Heart right ventricle (tissue), 16 donors: ENCODE measurements around the gene TLDC2. TPM values are rescaled to one million over a fixed set of nuclear protein-coding genes. Genes with fewer than 3 reads are reported as not detected.

ENCODE experiments used
- ATAC-seq, 8 donors: fragments of 200-7000 bp; cut with Tn5 transposase; one replicate each; pipeline ENCODE4 v1.9.1; 2020; ENCODE audit warnings: mild to moderate bottlenecking in 8 of 8, moderate library complexity in 8 of 8, moderate number of reproducible peaks in 1 of 8
- DNase-seq, 2 donors: peaks; one replicate each; pipeline ENCODE4 v3.0.0-alpha.2; 2020
- H3K27ac ChIP-seq, 10 donors: fragments of 200-600 bp; sonication (generic) in 2 of 10; one replicate each; pipeline versions ENCODE4 v1.5.0 to v1.8.0; 2020 to 2022; ENCODE audit warnings: mild to moderate bottlenecking in 3 of 10
- H3K27me3 ChIP-seq, 7 donors: fragments of 200-600 bp; one replicate each; pipeline ENCODE4 v1.8.0; 2021 to 2022; ENCODE audit warnings: mild to moderate bottlenecking in 2 of 7
- H3K36me3 ChIP-seq, 9 donors: fragments of 200-600 bp; sonication (generic) in 1 of 9; one replicate each; pipeline versions ENCODE4 v1.5.0 to v1.8.0; 2020 to 2022; ENCODE audit warnings: mild to moderate bottlenecking in 2 of 9
- H3K4me1 ChIP-seq, 9 donors: fragments of 200-600 bp; sonication (generic) in 1 of 9; one replicate each; pipeline versions ENCODE4 v1.5.0 to v1.8.0; 2020 to 2022; ENCODE audit warnings: mild to moderate bottlenecking in 4 of 9
- H3K4me3 ChIP-seq, 10 donors: fragments of 200-600 bp; sonication (generic) in 2 of 10; one replicate each; pipeline versions ENCODE4 v1.5.0 to v1.8.0; 2020 to 2022; ENCODE audit warnings: mild to moderate bottlenecking in 7 of 10, moderate library complexity in 2 of 10
- H3K9me3 ChIP-seq, 11 donors: fragments of 200-600 bp in 10 of 11; sonication (generic) in 2 of 11; one replicate each; pipeline versions ENCODE4 v1.5.0 to v1.8.0; 2013 to 2022; ENCODE audit warnings: mild to moderate bottlenecking in 2 of 11, control low read depth in 1 of 11, moderate library complexity in 1 of 11
- WGBS, 2 donors: extraction: QIAGEN DNeasy Blood & Tissue Kit; methylation state at CpG; one replicate each; pipeline ENCODE4 v1.1.7; 2013; ENCODE audit warnings: inconsistent platforms in 1 of 2; 5-methylcytosine and 5-hydroxymethylcytosine counted together
- intact Hi-C, 10 donors: fragments of 100-400 bp; cut with DNase I; formaldehyde crosslinking; loops; one replicate each; pipeline versions ENCODE4 v1.11.1 to v1.14.2; 2022
- polyA plus RNA-seq, 2 donors: library from polyadenylated mRNA; stranded (reverse); fragments of 200-250 nt; gene quantifications; one replicate each; pipeline ENCODE4 v1.2.3, GENCODE V29; 2013
- total RNA-seq, 10 donors: library from RNA; stranded (reverse); fragmentation: NEBNext Ultra II Directional in 3 of 10; extraction: Animal tissue kit (Norgen Biotek cat#: 25700) in 3 of 10; gene quantifications; one replicate each; pipeline versions ENCODE4 v1.2.1 to v1.2.4, GENCODE V29; 2021 to 2023
- TF ChIP-seq, protein P1 (sequence below), 9 donors: fragments of 200-600 bp; sonication (generic) in 2 of 9; IDR thresholded peaks; one replicate each; pipeline versions ENCODE4 v1.5.0 to v1.8.0; 2021 to 2022; ENCODE audit warnings: antibody characterized with exemption in 9 of 9, mild to moderate bottlenecking in 5 of 9, moderate library complexity in 1 of 9
- donor health status: Arrhythmogenic right ventricular cardiomyopathy.
- donor health status: ischemic (EF 13 %, LVEDD 7.1; RV severe dilation, severe dysfunction).
- donor health status: healthy with polysubstance abuse.
- donor health status: DM: no; HTN: yes; CAD: no.
- donor health status: DM: no; HTN: no; CAD: no.
- donor health status: ischemic (EF 25% LVEDD 6.9; RV normal size, moderate dysfunction).
- donor health status: ischemic (EF 25% LVEDD 5.7; RV mildly dilated, moderate dysfunction).
- donor health status: healthy.
- donor health status: DM: yes; HTN: yes; CAD: no.
- donor health status: Ischemic cardiomyopathy.
- donor health status: ischemic (EF 35%, LVEDD 5.7; RV mildly dilated, moderate dysfunction).
- donor health status: nonischemic (EF 11% LVEDD 7.7; RV severe dilation, severe dysfunction).
- donor health status: DM: yes; HTN: yes; CAD: no.
- donor health status: PGD.
- donor health status: ischemic (EF 29% LVEDD 5.4; RV normal size, mild dysfunction).
- donor health status: nonischemic (EF 23%, LVEDD 6.1; RV moderate dilation, normal function).

TLDC2 gene
- total and polyA plus RNA-seq, 12 donors = 0.01 TPM; not detected in 11

GRCh38 chr20:36830791-36831691, 44.9 kb upstream of the TLDC2 start:
- peak overlapping the region; percentile 83 to 90 (median 86) for H3K27ac ChIP-seq
- DNase-seq (peak; percentile 80 to 82), ATAC-seq (peak; percentile 47 to 85 (median 70))
- H3K4me3 ChIP-seq = peak overlapping the region in 1 of 10 donors; percentile 3
- H3K36me3 ChIP-seq = peaks cover 0 to 42% (median 10%) of the 10 kb centered on the region in 9 donors
- peaks cover 36 to 91% (median 72%) of the 10 kb centered on the region in 9 donors for H3K4me1 ChIP-seq
- WGBS, 2 donors = 15% methylated on average over 11 of the region's 11 CpGs
- H3K27me3 ChIP-seq = no peaks in the 10 kb centered on the region
- TF ChIP-seq, protein P1, sequence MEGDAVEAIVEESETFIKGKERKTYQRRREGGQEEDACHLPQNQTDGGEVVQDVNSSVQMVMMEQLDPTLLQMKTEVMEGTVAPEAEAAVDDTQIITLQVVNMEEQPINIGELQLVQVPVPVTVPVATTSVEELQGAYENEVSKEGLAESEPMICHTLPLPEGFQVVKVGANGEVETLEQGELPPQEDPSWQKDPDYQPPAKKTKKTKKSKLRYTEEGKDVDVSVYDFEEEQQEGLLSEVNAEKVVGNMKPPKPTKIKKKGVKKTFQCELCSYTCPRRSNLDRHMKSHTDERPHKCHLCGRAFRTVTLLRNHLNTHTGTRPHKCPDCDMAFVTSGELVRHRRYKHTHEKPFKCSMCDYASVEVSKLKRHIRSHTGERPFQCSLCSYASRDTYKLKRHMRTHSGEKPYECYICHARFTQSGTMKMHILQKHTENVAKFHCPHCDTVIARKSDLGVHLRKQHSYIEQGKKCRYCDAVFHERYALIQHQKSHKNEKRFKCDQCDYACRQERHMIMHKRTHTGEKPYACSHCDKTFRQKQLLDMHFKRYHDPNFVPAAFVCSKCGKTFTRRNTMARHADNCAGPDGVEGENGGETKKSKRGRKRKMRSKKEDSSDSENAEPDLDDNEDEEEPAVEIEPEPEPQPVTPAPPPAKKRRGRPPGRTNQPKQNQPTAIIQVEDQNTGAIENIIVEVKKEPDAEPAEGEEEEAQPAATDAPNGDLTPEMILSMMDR (IDR thresholded peaks at IDR 0.05) = peak in 8 of 9 donors; percentile 10 to 54 (median 46)
- no peaks in the 10 kb centered on the region for H3K9me3 ChIP-seq
- intact Hi-C loops = loop anchor here in 2 of 10 donors (2.0 kb wide), 1 partner anchor 32 kb away; a partner anchor contains a TSS

- no peak for ATAC-seq
These were observed 43.1 kb upstream of the TLDC2 start for GRCh38 chr20:36832791-36833190.

DNA sequence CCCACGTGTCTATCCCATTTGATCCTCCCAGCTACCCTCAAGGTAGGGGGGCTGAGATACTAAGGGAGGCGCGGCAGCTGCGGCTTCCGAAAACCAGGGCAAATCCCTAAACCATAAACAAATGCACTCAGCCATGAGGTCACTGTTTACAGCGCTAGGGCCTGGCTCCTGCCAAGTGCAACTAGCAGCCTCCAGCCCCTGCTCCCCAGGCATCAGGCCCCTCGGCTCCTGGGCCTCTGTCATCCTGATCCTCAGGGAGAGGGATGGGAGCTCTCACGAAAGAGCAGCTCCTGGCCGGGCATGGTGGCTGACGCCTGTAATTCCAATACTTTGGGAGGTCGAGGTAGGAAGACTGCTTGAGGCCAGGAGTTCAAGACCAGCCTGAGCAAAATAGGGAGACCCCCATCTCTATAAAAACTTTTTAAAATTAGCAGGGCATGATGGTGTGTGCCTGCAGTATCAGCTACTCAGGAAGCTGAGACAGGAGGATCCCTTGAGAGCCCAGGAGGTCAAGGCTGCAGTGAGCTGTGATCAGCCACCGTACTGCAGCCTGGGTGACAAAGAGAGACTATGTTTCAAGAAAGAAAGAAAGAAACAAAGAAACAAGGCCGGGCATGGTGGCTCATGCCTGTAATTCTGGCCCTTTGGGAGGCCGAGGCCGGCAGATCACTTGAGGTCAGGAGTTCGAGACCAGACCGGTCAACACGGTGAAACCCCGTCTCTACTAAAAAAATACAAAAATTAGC, 42.5 kb upstream of the TLDC2 start:
- H3K4me1 ChIP-seq = peaks cover 36 to 88% (median 71%) of the 10 kb centered on the region in 9 donors
- DNase-seq = peak in 1 of 2 donors; percentile 42

More at GRCh38 chr20:36832791-36833190, 43.1 kb upstream of the TLDC2 start:
- DNase-seq = no peak
- no peaks in the 10 kb centered on the region for H3K9me3 ChIP-seq
- WGBS, 2 donors = 45 to 53% methylated on average over 7 of the region's 7 CpGs
- H3K4me3 ChIP-seq = no peak overlapping the region
- peak overlapping the region; percentile 83 to 90 (median 86) for H3K27ac ChIP-seq
- peaks cover 36 to 95% (median 77%) of the 10 kb centered on the region in 9 donors for H3K4me1 ChIP-seq
- intact Hi-C loops = no loop called here
- no peaks in the 10 kb centered on the region for H3K27me3 ChIP-seq
- TF ChIP-seq, protein P1 (IDR thresholded peaks at IDR 0.05) = no peak
- peaks cover 0 to 40% (median 15%) of the 10 kb centered on the region in 9 donors for H3K36me3 ChIP-seq

More for the DNA sequence above, 42.5 kb upstream of the TLDC2 start:
- peak overlapping the region in 9 of 10 donors; percentile 83 to 90 (median 86) for H3K27ac ChIP-seq
- H3K36me3 ChIP-seq = peaks cover 0 to 40% (median 13%) of the 10 kb centered on the region in 9 donors
- WGBS, 2 donors = 63 to 64% methylated on average over 19 of the region's 19 CpGs
- H3K9me3 ChIP-seq = no peaks in the 10 kb centered on the region
- TF ChIP-seq, protein P1 (IDR thresholded peaks at IDR 0.05) = no peak
- intact Hi-C loops = loop anchor here in 1 of 10 donors (2.0 kb wide), 1 partner anchor 29 kb away; a partner anchor contains a TSS
- ATAC-seq = no peak
- H3K4me3 ChIP-seq = no peak overlapping the region
- no peaks in the 10 kb centered on the region for H3K27me3 ChIP-seq
